ENCODE results near the gene ZBTB18.

Gene ZBTB18

GRCh38 chr1:244021427-244021826 lies 29.7 kb upstream of the ZBTB18 start:
- POLR2A ChIA-PET, result no interaction called here
- CTCF ChIA-PET, result no interaction called here
- DNase-seq (ENCODE audit: extremely low spot score), result no peak
- TF ChIP-seq SP1 (IDR thresholded peaks at IDR 0.05) (no peak), HDGF (IDR thresholded peaks at IDR 0.05; ENCODE audit: borderline replicate concordance) (no peak), ELF4 (IDR thresholded peaks at IDR 0.05) (no peak)

GRCh38 chr1:244022311-244022710 lies 28.8 kb upstream of the ZBTB18 start:
- no peak for DNase-seq (ENCODE audit: extremely low spot score)
- CTCF ChIA-PET, result no interaction called here
- no peak for TF ChIP-seq BHLHE40 (IDR thresholded peaks at IDR 0.05; ENCODE audit: borderline replicate concordance)
- no peak for TF ChIP-seq L3MBTL2 (conservative IDR thresholded peaks at IDR 0.05)
- TF ChIP-seq SUZ12 (IDR thresholded peaks at IDR 0.05), result no peak
- TF ChIP-seq FOXK2 (IDR thresholded peaks at IDR 0.05), result no peak
- TF ChIP-seq HDGF (IDR thresholded peaks at IDR 0.05; ENCODE audit: borderline replicate concordance), result no peak
- TF ChIP-seq FOXM1 (IDR thresholded peaks at IDR 0.05; ENCODE audit: borderline replicate concordance), result no peak
- no peak for TF ChIP-seq CTBP1 (IDR thresholded peaks at IDR 0.05; ENCODE audit: borderline replicate concordance)
- no peak for TF ChIP-seq ZNF384 (IDR thresholded peaks at IDR 0.05)
- no peak for TF ChIP-seq SP1 (IDR thresholded peaks at IDR 0.05)
- no peak for TF ChIP-seq PKNOX1 (IDR thresholded peaks at IDR 0.05)
- no peak for TF ChIP-seq ARNT (IDR thresholded peaks at IDR 0.05)
- TF ChIP-seq LEF1 (IDR thresholded peaks at IDR 0.05; ENCODE audit: borderline replicate concordance), result no peak
- TF ChIP-seq NFRKB (IDR thresholded peaks at IDR 0.05), result no peak
- no peak for TF ChIP-seq ELF4 (IDR thresholded peaks at IDR 0.05)
- TF ChIP-seq TARDBP (IDR thresholded peaks at IDR 0.05), result no peak
- TF ChIP-seq FOXA1 (IDR thresholded peaks at IDR 0.05), result no peak
- POLR2A ChIA-PET, result no interaction called here

DNA sequence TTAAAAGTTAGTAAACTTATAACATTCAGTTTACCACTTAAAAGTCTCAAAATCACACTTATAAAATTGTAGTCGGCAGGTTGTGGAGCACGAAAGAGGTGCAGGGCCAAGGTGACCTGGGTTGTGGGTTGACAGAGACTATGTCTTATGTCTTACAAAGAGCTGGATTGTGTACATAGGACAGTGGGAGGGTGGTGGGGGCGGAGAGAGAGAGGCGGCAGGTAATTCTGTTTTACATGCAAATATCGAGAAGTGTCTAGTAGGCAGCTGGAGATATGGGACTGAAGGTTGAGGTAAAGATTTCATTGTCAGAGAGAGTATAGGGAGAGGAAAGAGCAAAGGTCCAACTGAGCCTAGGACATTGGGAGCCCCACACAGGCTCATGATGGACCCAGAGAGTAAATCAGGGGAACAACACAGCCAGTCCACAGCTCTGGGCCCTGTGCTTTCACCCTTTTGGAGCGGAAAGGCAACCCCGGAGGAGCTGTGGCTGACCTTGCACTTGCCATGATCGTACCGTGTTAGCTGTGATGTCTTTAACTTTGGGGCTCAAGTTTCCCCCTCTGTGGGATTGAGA lies 28.1 kb upstream of the ZBTB18 start:
- ChIA-PET CTCF (interaction anchor here (0.6 kb wide), 1 partner anchor 275 kb away, joined by 3 read pairs; no protein-coding TSS in a partner anchor), POLR2A (no interaction called here)
- DNase-seq (ENCODE audit: extremely low spot score), result no peak
- TF ChIP-seq L3MBTL2 (conservative IDR thresholded peaks at IDR 0.05), result no peak
- no peak for TF ChIP-seq TARDBP (IDR thresholded peaks at IDR 0.05)
- TF ChIP-seq ZNF384 (IDR thresholded peaks at IDR 0.05), result no peak
- no peak for TF ChIP-seq FOXA1 (IDR thresholded peaks at IDR 0.05)
- TF ChIP-seq SUZ12 (IDR thresholded peaks at IDR 0.05), result no peak
- no peak for TF ChIP-seq HDGF (IDR thresholded peaks at IDR 0.05; ENCODE audit: borderline replicate concordance)
- TF ChIP-seq SP1 (IDR thresholded peaks at IDR 0.05), result no peak
- TF ChIP-seq ELF4 (IDR thresholded peaks at IDR 0.05), result no peak
- TF ChIP-seq PKNOX1 (IDR thresholded peaks at IDR 0.05), result no peak
- TF ChIP-seq ARNT (IDR thresholded peaks at IDR 0.05), result no peak
- TF ChIP-seq FOXM1 (IDR thresholded peaks at IDR 0.05; ENCODE audit: borderline replicate concordance), result no peak
- TF ChIP-seq CTBP1 (IDR thresholded peaks at IDR 0.05; ENCODE audit: borderline replicate concordance), result no peak
- no peak for TF ChIP-seq LEF1 (IDR thresholded peaks at IDR 0.05; ENCODE audit: borderline replicate concordance)
- TF ChIP-seq NFRKB (IDR thresholded peaks at IDR 0.05), result no peak
- no peak for TF ChIP-seq BHLHE40 (IDR thresholded peaks at IDR 0.05; ENCODE audit: borderline replicate concordance)

DNA sequence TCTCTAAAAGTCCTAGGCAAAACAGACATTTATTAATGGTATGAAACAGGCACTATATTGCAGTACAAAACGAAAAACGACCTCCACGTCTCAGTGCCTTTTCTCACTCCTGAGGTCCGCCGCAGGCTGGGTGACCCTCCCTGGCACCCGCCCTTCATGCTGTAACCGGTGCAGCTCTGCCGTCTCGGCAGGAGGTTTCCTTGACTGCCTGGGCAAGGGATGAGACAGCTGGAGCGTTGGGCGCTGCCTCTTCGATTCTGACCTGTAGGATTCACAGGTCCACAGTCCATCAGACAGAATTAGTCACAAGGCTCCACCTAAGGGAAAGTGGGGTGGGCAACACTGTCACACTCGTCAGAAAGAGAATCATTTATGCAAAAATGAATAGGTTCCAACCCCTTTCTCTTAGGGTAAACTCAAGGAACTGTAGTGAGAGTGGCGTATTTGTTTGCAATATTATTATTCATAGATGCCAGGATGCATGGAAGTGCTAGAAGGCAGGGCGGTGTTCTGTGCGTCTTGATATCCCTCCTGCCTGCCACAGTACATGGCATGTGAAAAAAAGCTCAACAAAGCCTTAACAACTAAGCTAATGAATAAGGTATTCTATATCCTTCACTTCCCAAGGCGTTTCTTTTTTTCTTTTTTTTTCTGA lies 23.5 kb upstream of the ZBTB18 start:
- CTCF ChIA-PET, result interaction anchor here (0.7 kb wide), 1 partner anchor 136 kb away, joined by 3 read pairs; no protein-coding TSS in a partner anchor
- POLR2A ChIA-PET, result no interaction called here
- TF ChIP-seq LEF1 (IDR thresholded peaks at IDR 0.05; ENCODE audit: borderline replicate concordance) (no peak), SUZ12 (IDR thresholded peaks at IDR 0.05) (no peak), BHLHE40 (IDR thresholded peaks at IDR 0.05; ENCODE audit: borderline replicate concordance) (no peak), CTBP1 (IDR thresholded peaks at IDR 0.05; ENCODE audit: borderline replicate concordance) (no peak), PKNOX1 (IDR thresholded peaks at IDR 0.05) (no peak), ARNT (IDR thresholded peaks at IDR 0.05) (no peak), FOXM1 (IDR thresholded peaks at IDR 0.05; ENCODE audit: borderline replicate concordance) (no peak), ZNF384 (IDR thresholded peaks at IDR 0.05) (no peak), ELF4 (IDR thresholded peaks at IDR 0.05) (no peak), TARDBP (IDR thresholded peaks at IDR 0.05) (no peak), FOXK2 (IDR thresholded peaks at IDR 0.05) (no peak), NFRKB (IDR thresholded peaks at IDR 0.05) (no peak), SP1 (IDR thresholded peaks at IDR 0.05) (no peak), L3MBTL2 (conservative IDR thresholded peaks at IDR 0.05) (no peak), FOXA1 (IDR thresholded peaks at IDR 0.05) (no peak), HDGF (IDR thresholded peaks at IDR 0.05; ENCODE audit: borderline replicate concordance) (no peak)
- DNase-seq (ENCODE audit: extremely low spot score), result no peak

DNA sequence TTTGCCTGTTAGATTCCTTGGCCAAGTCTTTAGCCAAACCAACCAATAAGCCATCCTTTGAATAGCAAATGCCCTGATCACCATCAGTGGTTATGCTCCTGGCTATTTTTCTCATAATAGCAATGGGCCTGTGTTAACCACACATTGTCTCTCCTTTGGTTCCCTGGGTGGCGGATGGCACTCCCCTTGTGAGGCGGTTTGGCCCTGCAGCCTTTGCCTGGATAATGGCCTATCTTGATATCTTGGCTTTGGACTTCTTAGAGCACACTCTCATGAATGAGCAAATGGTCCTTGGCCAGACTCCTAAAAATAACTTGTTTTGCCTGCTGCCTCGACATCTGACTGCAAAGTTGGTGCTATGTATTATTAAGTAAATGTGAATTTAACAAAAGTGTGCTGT lies 22.4 kb upstream of the ZBTB18 start:
- DNase-seq (ENCODE audit: extremely low spot score), result no peak
- TF ChIP-seq ELF4 (IDR thresholded peaks at IDR 0.05) (no peak), SP1 (IDR thresholded peaks at IDR 0.05) (no peak), ZNF384 (IDR thresholded peaks at IDR 0.05) (no peak), FOXA1 (IDR thresholded peaks at IDR 0.05) (no peak), HDGF (IDR thresholded peaks at IDR 0.05; ENCODE audit: borderline replicate concordance) (no peak), ARNT (IDR thresholded peaks at IDR 0.05) (no peak), SUZ12 (IDR thresholded peaks at IDR 0.05) (no peak), BHLHE40 (IDR thresholded peaks at IDR 0.05; ENCODE audit: borderline replicate concordance) (no peak), CTBP1 (IDR thresholded peaks at IDR 0.05; ENCODE audit: borderline replicate concordance) (no peak), LEF1 (IDR thresholded peaks at IDR 0.05; ENCODE audit: borderline replicate concordance) (no peak), L3MBTL2 (conservative IDR thresholded peaks at IDR 0.05) (no peak), NFRKB (IDR thresholded peaks at IDR 0.05) (no peak), FOXK2 (IDR thresholded peaks at IDR 0.05) (no peak), PKNOX1 (IDR thresholded peaks at IDR 0.05) (no peak), TARDBP (IDR thresholded peaks at IDR 0.05) (no peak), FOXM1 (IDR thresholded peaks at IDR 0.05; ENCODE audit: borderline replicate concordance) (no peak)
- ChIA-PET POLR2A (no interaction called here), CTCF (interaction anchor here (0.7 kb wide), 1 partner anchor 135 kb away, joined by 3 read pairs; no protein-coding TSS in a partner anchor)
